ENCODE results near the gene SFTPA1.
"Not testable (repeated sequence)": the region's sequence is repeated elsewhere in the genome, so short reads cannot be mapped to it uniquely, and the experiment has no call there.

SFTPA1 gene

GRCh38 chr10:79582096-79582495, 28.6 kb upstream of the SFTPA1 start:
- no peak for DNase-seq (ENCODE audit: low read depth)
- in situ Hi-C loops (cut with HindIII; ENCODE audit: low sequenced_read_pairs), result no loop called here
- TF ChIP-seq CTCF (IDR thresholded peaks at IDR 0.05; ENCODE audit: low read depth, low read length, missing control alignments), result no peak
- no peak overlapping the region for H3K4me3 ChIP-seq (ENCODE audit: low read depth, low read length)

DNA sequence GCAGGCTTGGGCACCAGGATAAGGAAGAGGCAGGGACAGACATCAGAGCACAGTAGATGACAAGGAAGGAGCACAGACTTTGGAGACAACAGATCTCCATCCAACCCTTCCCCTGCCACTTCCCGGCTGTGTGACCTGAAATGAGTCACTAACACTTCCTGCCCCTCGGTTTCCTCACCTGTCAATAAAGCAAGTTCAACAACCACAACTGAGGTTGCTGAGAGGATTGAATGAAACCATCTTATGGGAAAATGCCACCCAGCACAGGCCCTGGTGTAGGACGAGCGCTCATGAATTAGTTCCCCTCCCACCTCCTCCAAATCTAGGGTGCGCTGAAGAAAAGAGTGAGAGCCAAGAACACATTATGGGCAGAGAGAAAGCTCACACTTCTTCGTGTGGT, 27.8 kb upstream of the SFTPA1 start:
- DNase-seq (ENCODE audit: low read depth); H3K4me3 ChIP-seq (ENCODE audit: low read depth, low read length); in situ Hi-C loops (cut with HindIII; ENCODE audit: low sequenced_read_pairs): not testable (repeated sequence)

DNA sequence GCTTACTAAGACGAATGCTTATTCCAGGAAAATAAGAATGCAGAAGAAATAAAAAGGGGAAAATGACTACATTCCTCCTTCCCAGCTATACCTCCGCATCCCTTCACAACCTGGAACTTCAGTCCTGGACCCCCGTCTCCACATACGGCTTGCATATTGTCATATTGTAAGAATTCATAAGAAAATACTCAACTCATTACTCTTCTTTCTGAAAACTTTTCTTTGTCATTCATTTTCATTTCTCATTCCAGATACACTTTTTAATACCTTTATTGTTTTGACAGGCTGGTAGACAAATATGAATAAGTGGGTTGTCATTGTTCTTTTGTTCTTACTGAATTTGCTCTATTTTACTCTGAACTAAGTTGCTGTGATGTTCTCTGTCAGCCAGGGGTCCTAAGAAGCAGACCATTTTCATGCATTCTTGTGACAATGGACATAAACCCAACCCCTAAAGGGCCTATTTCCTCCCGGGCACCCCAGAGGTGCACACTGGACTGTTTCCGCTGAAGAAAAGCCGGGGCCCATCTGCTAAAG, 27.2 kb upstream of the SFTPA1 start:
- no peak for DNase-seq (ENCODE audit: low read depth)
- no peak for TF ChIP-seq CTCF (IDR thresholded peaks at IDR 0.05; ENCODE audit: low read depth, low read length, missing control alignments)
- no peak overlapping the region for H3K4me3 ChIP-seq (ENCODE audit: low read depth, low read length)
- in situ Hi-C loops (cut with HindIII; ENCODE audit: low sequenced_read_pairs), result no loop called here

DNA sequence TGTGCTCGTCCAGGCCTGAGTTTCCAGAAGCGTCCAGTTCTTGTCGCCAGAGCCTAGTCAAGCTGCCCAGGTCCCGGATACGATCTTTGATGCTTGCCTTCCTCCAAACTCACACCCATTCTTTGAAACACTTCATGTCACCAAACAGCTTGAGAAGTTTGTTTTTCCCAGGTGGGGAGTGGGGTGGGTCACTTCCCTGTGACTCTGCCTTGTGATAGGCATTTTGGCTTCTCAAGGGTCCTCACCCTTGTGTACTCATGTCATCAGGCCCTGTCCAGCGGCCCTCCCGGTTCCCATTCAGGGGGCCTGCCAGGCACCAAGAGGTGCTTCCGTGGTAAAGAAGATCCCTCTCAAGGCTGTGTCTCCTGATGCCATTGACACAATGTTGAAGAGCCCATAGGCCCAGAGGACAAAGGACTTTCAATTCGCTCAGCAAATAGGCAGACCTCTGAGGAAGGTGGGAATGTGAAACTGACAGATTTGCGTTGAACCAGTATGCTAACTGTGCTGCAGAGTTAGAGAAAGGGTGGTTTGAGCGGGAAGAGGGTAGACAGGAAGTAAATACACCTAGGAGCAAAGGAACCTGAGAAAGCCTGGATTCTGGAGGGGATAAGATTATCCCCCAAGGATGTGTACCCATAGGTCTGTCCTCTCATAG, 24.7 kb upstream of the SFTPA1 start:
- no peak overlapping the region for H3K4me3 ChIP-seq (ENCODE audit: low read depth, low read length)
- in situ Hi-C loops (cut with HindIII; ENCODE audit: low sequenced_read_pairs), result no loop called here
- TF ChIP-seq CTCF (IDR thresholded peaks at IDR 0.05; ENCODE audit: low read depth, low read length, missing control alignments), result no peak
- no peak for DNase-seq (ENCODE audit: low read depth)

DNA sequence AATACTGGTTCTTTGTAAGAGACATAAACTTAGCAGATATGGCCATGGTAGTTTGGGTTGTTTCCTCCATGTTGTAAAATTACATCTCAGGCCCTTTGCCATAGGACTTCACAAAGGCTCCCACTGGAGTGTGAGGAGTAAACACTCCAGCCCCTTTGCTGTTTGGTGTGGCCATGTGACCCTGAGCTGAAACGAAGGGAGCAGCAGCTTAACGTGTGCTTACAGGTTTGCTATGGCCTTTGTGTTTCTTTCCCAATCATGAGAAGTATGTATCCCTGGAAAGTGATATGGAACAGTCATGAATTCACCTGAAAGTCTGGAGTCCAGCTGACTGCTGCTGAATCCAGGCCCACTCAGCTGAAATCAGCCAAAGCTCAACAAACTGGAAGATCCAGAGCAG, 23.8 kb upstream of the SFTPA1 start:
- in situ Hi-C loops (cut with HindIII; ENCODE audit: low sequenced_read_pairs), result no loop called here
- no peak for DNase-seq (ENCODE audit: low read depth)
- no peak overlapping the region for H3K4me3 ChIP-seq (ENCODE audit: low read depth, low read length)
- no peak for TF ChIP-seq CTCF (IDR thresholded peaks at IDR 0.05; ENCODE audit: low read depth, low read length, missing control alignments)

GRCh38 chr10:79588800-79589199, 21.9 kb upstream of the SFTPA1 start:
- no peak for TF ChIP-seq CTCF (IDR thresholded peaks at IDR 0.05; ENCODE audit: low read depth, low read length, missing control alignments)
- no peak overlapping the region for H3K4me3 ChIP-seq (ENCODE audit: low read depth, low read length)
- in situ Hi-C loops (cut with HindIII; ENCODE audit: low sequenced_read_pairs), result no loop called here
- DNase-seq (ENCODE audit: low read depth), result no peak

DNA sequence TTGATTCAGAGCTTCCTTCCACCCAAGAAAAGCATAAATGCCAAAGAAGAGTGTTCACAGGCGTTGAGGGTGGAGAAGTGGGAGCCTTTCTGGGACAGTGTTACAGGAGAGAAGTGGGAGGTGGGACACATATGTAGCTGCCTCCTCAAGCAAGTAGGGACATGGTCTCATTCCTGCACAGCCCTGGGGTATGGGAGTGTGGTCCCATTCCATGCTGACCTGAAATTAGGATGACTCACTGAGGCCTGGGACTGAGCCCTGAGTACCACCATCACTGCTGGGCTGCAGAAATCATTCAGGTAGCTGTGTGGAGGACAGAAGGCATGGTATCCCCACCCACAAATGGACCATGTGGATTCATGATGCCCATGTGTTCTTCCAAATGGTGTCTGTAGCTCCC, 17.4 kb upstream of the SFTPA1 start:
- no peak for TF ChIP-seq CTCF (IDR thresholded peaks at IDR 0.05; ENCODE audit: low read depth, low read length, missing control alignments)
- in situ Hi-C loops (cut with HindIII; ENCODE audit: low sequenced_read_pairs), result no loop called here
- DNase-seq (ENCODE audit: low read depth), result no peak

GRCh38 chr10:79594565-79594964, 16.2 kb upstream of the SFTPA1 start:
- in situ Hi-C loops (cut with HindIII; ENCODE audit: low sequenced_read_pairs); DNase-seq (ENCODE audit: low read depth); H3K4me3 ChIP-seq (ENCODE audit: low read depth, low read length): not testable (repeated sequence)

More for the DNA sequence above, 17.4 kb upstream of the SFTPA1 start:
- no peak overlapping the region for H3K4me3 ChIP-seq (ENCODE audit: low read depth, low read length)
